Skin of body (tissue), 3 donors: ENCODE measurements around the gene MAMDC4. TPM values are rescaled to one million over a fixed set of nuclear protein-coding genes. Genes with fewer than 3 reads are reported as not detected.

Experiments
- DNase-seq: peaks from one replicate; lab custom pipeline; 2025; lab: John Stamatoyannopoulos, UW
- small RNA-seq: library from RNA; depleted of rRNA; stranded (forward); fragments of <200 nt; gene quantifications from one replicate; pipeline ENCODE3, GENCODE V24; 2014; ENCODE audit warnings: low replicate concordance
- total RNA-seq: library from RNA; depleted of rRNA; stranded (reverse); fragments of >200 nt; gene quantifications from one replicate; pipeline ENCODE4 v1.2.3, GENCODE V29; 2014

Gene MAMDC4
- total RNA-seq, 1 donor from 2014 or later, result 2.5 TPM

GRCh38 chr9:136886610-136887597 is 34.8 kb downstream of the MAMDC4 start:
- no peak for DNase-seq

- DNase-seq, result no peak
Observed at GRCh38 chr9:136888454-136888853, 36.3 kb downstream of the MAMDC4 start.

DNA sequence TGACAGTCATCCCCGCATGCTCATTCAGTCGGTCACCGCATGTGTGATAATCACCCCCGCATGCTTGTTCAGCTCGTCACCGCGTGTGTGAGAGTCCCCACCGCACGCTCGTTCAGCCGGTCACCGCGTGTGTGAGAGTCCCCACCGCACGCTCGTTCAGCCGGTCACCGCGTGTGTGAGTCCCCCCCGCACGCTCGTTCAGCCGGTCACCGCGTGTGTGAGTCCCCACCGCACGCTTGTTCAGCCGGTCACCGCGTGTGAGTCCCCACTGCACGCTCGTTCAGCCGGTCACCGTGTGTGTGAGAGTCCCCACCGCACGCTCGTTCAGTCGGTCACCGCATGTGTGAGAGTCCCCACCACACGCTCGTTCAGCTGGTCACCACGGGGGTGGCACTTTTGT is 37.7 kb downstream of the MAMDC4 start:
- DNase-seq, result no peak

DNA sequence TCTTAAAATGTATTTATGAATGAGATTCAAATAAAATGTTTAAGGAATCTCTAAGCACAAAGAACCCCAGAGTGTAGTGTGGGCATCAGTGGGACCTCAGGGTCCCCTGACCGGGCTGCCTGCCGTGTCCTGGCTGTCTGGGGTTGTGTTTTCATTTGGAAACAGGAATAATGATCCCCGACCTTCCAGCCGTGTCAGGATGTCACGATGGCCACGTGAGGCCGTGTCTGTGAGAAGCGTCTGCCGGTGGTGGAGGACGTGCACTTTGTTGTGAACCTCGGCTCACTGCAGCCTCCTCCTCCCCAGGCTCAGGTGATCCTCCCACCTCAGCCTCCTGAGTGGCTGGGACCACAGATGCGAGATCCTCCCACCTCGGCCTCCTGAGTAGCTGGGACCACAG is 38.5 kb downstream of the MAMDC4 start:
- no peak for DNase-seq

DNA sequence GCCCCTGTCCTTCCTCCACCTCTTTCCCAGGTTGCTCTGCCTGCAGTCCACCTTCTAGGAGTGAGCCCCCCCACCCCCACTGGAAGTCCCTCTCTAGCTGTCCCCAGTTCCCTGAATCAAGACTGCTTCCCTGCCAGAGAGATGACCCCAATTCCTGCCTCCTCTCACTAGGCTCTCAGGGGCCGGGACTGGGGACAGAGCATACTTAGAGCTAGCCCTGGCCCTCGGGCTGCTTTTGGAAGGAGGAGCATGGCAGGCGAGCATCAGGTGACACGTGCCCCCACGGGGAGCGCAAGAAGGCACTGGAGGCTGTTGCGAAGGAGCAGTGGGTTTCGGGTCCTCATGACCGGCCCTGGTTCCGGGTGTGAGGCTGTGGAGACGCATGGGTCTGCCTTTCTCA is 43.9 kb downstream of the MAMDC4 start:
- DNase-seq, result no peak

DNA sequence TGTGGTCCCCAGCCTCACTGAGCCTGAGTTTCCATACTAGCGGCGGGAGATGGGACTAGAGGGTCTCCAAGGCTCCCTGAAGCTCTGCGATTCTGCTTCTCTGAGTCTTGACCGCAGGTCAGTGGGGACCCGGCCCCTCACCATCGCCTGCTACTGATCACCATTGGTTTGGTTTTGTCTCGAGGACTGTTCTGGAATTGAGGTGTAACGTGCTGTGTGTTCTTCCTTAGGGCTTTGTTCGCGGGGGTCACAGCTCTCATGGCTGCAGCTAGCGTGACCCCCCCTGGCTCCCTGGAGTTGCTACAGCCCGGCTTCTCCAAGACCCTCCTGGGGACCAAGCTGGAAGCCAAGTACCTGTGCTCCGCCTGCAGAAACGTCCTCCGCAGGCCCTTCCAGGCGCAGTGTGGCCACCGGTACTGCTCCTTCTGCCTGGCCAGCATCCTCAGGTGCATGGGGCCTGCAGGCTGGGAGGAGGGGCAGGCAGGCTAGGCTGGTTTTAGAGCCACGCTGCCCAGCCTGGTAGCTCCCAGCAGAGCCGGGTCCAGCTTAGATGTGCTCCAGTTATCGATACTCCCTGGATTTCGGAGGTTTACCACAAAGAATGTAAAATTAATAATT is 46.4 kb downstream of the MAMDC4 start:
- DNase-seq, result no peak

DNA sequence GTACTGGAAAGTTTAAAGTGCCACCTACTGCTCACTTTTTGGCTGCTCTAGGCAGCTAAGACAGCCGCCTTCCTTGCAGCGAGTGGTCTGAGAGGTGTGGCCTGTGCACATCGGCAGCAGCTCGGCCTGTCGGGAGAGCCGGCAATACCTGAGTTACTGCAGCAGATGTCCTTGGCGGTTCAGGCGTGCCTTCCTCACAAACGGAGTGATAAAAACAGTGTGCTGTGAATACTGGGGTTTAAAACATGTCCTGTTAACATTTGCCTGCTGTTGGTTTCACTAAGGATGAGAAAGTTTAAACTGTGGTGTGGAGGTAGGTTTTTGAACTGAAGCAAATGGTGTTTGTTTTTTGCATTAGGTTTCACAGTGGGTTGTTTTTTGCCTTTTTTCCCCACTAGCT is 47.0 kb downstream of the MAMDC4 start:
- DNase-seq, result no peak

GRCh38 chr9:136900556-136900955 is 48.4 kb downstream of the MAMDC4 start:
- DNase-seq, result no peak

GRCh38 chr9:136900988-136901515 is 48.9 kb downstream of the MAMDC4 start:
- no peak for DNase-seq

GRCh38 chr9:136901516-136902258 is 49.5 kb downstream of the MAMDC4 start:
- DNase-seq, result no peak

DNA sequence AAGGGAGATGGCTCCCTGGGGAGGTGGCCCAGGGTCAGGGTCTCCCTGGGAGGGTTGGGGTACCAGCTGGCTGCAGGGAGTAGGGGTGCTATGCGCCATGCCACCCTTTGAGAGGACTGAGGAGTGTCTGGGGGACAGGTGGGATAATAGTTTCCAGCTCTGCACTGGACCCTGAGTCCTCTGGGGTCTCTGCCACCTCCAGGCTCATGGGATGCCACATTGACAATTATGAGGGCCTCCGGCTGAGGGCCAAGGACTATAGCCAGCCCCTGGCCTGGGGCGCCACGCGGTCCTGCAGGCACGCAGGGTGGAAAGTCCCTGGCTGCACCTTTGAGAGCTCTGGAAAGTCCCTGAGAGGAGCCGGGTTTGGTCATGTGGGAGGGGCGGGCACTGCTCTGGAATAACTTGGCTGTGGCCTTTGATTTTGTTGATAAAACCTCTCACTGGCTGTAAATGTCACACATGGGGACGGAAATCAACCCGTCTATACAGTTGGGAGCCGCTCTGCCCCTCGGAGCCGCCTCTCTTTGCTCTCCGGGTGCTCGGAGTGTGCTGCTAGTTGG is 50.2 kb downstream of the MAMDC4 start:
- no peak for DNase-seq

DNA sequence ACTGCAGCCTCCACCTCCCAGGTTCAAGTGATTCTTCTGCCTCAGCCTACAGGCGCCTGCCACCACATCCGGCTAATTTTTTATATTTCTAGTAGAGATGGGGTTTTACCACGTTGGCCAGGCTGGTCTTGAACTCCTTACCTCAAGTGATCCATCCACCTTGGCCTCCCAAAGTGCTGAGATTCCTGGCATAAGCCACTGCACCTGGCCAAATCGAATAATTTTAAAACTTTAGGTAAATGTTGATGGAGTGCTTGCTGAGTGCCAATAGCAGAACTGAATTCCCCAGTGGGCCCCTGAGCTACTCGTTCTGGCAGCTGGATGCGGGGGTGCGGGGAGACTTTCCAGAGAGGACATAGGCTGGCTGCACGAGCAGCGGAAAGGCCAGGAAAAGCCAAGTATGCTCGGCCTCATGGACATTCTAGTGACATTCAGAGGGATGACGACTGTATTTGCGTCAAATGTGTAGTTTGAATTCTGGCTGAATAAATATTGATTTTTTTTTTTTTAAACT is 51.0 kb downstream of the MAMDC4 start:
- no peak for DNase-seq

GRCh38 chr9:136906266-136906665 is 54.1 kb downstream of the MAMDC4 start:
- no peak for DNase-seq

DNA sequence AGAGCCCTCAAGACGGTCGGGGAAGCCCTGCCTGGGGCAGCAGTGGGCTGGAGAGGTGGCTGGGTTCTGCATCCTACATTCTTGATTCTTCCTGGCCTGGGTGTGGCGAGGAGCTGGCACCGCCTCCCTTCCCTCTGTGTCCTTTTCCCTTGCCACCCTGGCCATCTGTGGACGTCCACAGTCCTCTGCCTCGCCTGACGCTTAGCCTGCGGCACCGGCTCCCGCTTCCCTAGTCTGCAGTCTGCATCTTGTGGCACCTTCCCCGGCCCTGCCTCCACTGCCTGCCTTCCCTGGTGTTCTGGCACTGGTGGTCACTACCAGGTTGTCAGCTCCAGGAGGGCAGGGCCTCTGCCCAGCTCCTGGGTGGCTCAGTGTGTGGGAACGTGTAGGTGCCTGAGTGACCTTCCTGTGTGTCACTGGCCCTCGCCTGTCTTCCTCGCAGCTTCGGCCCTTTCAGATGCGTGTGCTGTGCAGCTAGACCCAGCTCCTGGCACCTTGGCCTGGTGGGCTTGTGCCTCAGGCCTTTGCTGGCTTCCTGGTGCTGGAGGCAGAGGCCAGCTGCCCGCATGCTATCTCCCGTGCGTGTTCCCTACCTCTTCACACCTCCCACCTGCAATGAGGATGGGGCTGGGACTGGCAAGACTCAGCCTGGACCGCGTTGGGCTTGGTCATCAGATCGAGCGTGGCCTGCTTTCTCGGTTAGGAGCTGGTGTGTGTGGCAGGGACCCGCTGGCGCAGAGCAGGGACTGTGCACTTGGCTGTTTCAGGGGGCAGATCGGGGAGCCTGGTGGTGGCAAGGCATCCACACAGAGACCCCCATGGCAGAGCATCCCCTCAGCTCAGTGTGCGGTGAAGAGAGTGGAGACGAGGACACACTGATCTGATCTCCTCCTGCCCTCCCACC is 55.1 kb downstream of the MAMDC4 start:
- DNase-seq, result no peak

Small RNA genes lying within 50 kb of the gene (small RNA-seq; reads per million reads assigned to genes)
- gene MIR4292, result not detected
- gene MIR4479, result not detected

Other genes with a start within 250 kb of the MAMDC4 start
- gene EGFL7, start 189.4 kb upstream of the MAMDC4 start, total RNA-seq, result 29.0 TPM
- gene AGPAT2, start 164.9 kb upstream of the MAMDC4 start, total RNA-seq, result 45.4 TPM
- gene DIPK1B, start 139.8 kb upstream of the MAMDC4 start, total RNA-seq, result 7.0 TPM
- gene LCN10, start 109.4 kb upstream of the MAMDC4 start, total RNA-seq, result not detected
- not detected for gene LCN6, start 103.8 kb upstream of the MAMDC4 start, total RNA-seq
- 0.20 TPM for gene LCN8, start 94.1 kb upstream of the MAMDC4 start, total RNA-seq
- not detected for gene LCN15, start 87.8 kb upstream of the MAMDC4 start, total RNA-seq
- gene TMEM141, start 61.0 kb upstream of the MAMDC4 start, total RNA-seq, result 31.9 TPM
- gene CCDC183, start 56.0 kb upstream of the MAMDC4 start, total RNA-seq, result 0.59 TPM
- 28.0 TPM for gene RABL6, start 44.4 kb upstream of the MAMDC4 start, total RNA-seq
- 0.79 TPM for gene AJM1, start 9.9 kb upstream of the MAMDC4 start, total RNA-seq
- gene PHPT1, start 2.9 kb upstream of the MAMDC4 start, total RNA-seq, result 70.4 TPM
- 165 TPM for gene EDF1, start 14.0 kb downstream of the MAMDC4 start, total RNA-seq
- gene TRAF2, start 34.2 kb downstream of the MAMDC4 start, total RNA-seq, result 7.8 TPM
- gene FBXW5, start 92.4 kb downstream of the MAMDC4 start, total RNA-seq, result 38.8 TPM
- gene C8G, start 92.9 kb downstream of the MAMDC4 start, total RNA-seq, result not detected
- not detected for gene LCN12, start 99.9 kb downstream of the MAMDC4 start, total RNA-seq
- 15.3 TPM for gene PTGDS, start 125.2 kb downstream of the MAMDC4 start, total RNA-seq
- gene LCNL1, start 130.6 kb downstream of the MAMDC4 start, total RNA-seq, result 0.20 TPM
- 13.0 TPM for gene PAXX, start 140.1 kb downstream of the MAMDC4 start, total RNA-seq
- 12.7 TPM for gene CLIC3, start 144.2 kb downstream of the MAMDC4 start, total RNA-seq
- 13.6 TPM for gene ABCA2, start 175.9 kb downstream of the MAMDC4 start, total RNA-seq
- 0.39 TPM for gene FUT7, start 179.7 kb downstream of the MAMDC4 start, total RNA-seq
- gene NPDC1, start 193.8 kb downstream of the MAMDC4 start, total RNA-seq, result 15.4 TPM
- gene ENTPD2, start 201.7 kb downstream of the MAMDC4 start, total RNA-seq, result 8.0 TPM
- gene SAPCD2, start 218.2 kb downstream of the MAMDC4 start, total RNA-seq, result 5.8 TPM
- gene UAP1L1, start 225.2 kb downstream of the MAMDC4 start, total RNA-seq, result 5.4 TPM
- gene MAN1B1, start 234.6 kb downstream of the MAMDC4 start, total RNA-seq, result 39.5 TPM